H1 (cell line): ENCODE results near the gene DHRS2. TPM values are rescaled to one million over a fixed set of nuclear protein-coding genes. Genes with fewer than 3 reads are reported as not detected.

Source experiments
- EP300 ChIP-seq, 2 experiments: IDR thresholded peaks; 1 replicate in 1 of 2; 2 replicates in 1 of 2; pipeline ENCODE4 v1.6.1; 2011 to 2012; ENCODE audit warnings: low read depth in 2 of 2, low read length in 2 of 2, mild to moderate bottlenecking in 2 of 2, borderline replicate concordance in 1 of 2, inconsistent platforms in 1 of 2, moderate library complexity in 1 of 2
- KDM1A ChIP-seq: fragments of 200-600, 300-600 bp; sonication (generic); IDR thresholded peaks from 2 replicates; pipeline ENCODE4 v1.7.1; 2016; ENCODE audit warnings: mild to moderate bottlenecking, low read length, borderline replicate concordance
- SIRT6 ChIP-seq: IDR thresholded peaks from one replicate; pipeline ENCODE4 v1.7.1; 2012; ENCODE audit warnings: low read length, inconsistent platforms
- SUZ12 ChIP-seq: fragments of 200-600 bp; sonication (generic); IDR thresholded peaks from 2 replicates; pipeline ENCODE4 v1.6.1; 2012; ENCODE audit warnings: mild to moderate bottlenecking, inconsistent platforms, low read length, moderate library complexity, mixed read lengths
- polyA plus RNA-seq, 7 experiments: library from polyadenylated mRNA; depleted of rRNA in 3 of 7; stranded (reverse) in 5 of 7; unstranded in 2 of 7; fragments of >200 nt in 5 of 7; fragments of 200-250 nt in 2 of 7; gene quantifications; 1 replicate in 5 of 7; 2 replicates in 1 of 7; 4 replicates in 1 of 7; pipeline versions ENCODE4 v1.2.1 to v1.2.3, GENCODE V29; 2011 to 2013; ENCODE audit warnings: missing spikeins in 2 of 7, mixed read lengths in 2 of 7
- total RNA-seq: library from RNA; stranded (reverse); fragmentation: NEBNext Ultra II Directional; extraction: Animal tissue kit (Norgen Biotek cat#: 25700); gene quantifications from 2 replicates; pipeline ENCODE4 v1.2.1, GENCODE V29; 2021

The DHRS2 gene
- total and polyA plus RNA-seq, 2 of the 8 experiments (the other 6 are each of a cell fraction or from before 2014, with no cell fraction given): 1.1 to 3.5 TPM

GRCh38 chr14:23661542-23661941 lies 25.4 kb downstream of the DHRS2 start (continued):
- TF ChIP-seq SUZ12: no peak
- no peak for TF ChIP-seq KDM1A
- no peak for TF ChIP-seq SIRT6
- TF ChIP-seq EP300 (IDR thresholded peaks at IDR 0.05; ENCODE audit: borderline replicate concordance in 1 of 2, low read depth in 2 of 2, low read length in 2 of 2): no peak
